ENCODE measurements around the gene OLR1. TPM values are rescaled to one million over a fixed set of nuclear protein-coding genes. Genes with fewer than 3 reads are reported as not detected.
"Not testable (repeated sequence)": the region's sequence is repeated elsewhere in the genome, so short reads cannot be mapped to it uniquely, and the experiment has no call there.

The OLR1 gene
- total and polyA plus RNA-seq, 8 donors = 0.70 to 63.6 (median 1.0) TPM

DNA sequence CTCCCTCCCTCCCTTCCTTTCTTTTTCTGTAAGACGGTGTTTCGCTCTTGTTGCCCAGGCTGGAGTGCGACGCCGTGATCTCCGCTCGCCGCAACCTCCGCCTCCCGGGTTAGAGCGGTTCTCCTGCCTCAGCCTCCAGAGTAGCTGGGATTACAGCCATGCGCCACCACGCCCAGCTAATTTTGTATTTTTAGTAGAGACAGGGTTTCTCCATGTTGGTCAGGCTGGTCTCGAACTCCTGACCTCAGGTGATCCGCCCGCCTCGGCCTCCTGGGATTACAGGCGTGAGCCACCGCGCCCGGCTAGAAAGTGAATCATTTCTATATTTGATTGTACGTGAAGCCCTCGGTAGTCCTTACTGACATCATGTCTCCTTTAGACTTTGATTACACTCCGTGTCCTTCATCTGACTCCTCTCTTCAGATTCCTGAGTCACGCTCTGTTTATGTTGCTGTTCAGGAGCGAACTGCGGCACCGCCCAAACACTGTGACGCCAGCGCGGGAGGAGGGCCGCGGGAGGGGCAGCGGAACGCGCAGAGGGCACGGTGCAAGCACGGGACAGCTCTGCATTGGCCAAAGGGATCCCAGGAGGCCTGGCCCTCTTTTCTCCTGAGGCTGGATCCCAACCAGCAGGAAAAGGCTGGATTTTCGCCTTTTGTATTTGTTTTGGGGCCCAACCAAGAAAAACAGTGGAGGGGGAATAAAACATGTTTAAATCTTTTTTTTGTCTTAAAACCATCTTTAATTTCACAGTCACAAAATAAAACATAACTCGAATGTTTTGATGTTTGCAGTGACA lies 40.2 kb upstream of the OLR1 start:
- DNase-seq (peak; percentile 95 to 99 (median 98)), ATAC-seq (peak; percentile 91)
- peak overlapping the region; percentile 73 to 82 for H3K4me3 ChIP-seq
- TF ChIP-seq, protein P1, sequence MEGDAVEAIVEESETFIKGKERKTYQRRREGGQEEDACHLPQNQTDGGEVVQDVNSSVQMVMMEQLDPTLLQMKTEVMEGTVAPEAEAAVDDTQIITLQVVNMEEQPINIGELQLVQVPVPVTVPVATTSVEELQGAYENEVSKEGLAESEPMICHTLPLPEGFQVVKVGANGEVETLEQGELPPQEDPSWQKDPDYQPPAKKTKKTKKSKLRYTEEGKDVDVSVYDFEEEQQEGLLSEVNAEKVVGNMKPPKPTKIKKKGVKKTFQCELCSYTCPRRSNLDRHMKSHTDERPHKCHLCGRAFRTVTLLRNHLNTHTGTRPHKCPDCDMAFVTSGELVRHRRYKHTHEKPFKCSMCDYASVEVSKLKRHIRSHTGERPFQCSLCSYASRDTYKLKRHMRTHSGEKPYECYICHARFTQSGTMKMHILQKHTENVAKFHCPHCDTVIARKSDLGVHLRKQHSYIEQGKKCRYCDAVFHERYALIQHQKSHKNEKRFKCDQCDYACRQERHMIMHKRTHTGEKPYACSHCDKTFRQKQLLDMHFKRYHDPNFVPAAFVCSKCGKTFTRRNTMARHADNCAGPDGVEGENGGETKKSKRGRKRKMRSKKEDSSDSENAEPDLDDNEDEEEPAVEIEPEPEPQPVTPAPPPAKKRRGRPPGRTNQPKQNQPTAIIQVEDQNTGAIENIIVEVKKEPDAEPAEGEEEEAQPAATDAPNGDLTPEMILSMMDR (IDR thresholded peaks at IDR 0.05) = no peak
- intact Hi-C loops (cut with DNase I) = no loop called here
- H3K9me3 ChIP-seq = no peaks in the 10 kb centered on the region
- H3K4me1 ChIP-seq = peaks cover 0 to 38% of the 10 kb centered on the region in 2 donors
- H3K27me3 ChIP-seq = no peaks in the 10 kb centered on the region
- peak overlapping the region; percentile 99 for H3K27ac ChIP-seq
- no peaks in the 10 kb centered on the region for H3K36me3 ChIP-seq

GRCh38 chr12:10211101-10211939 lies 39.4 kb upstream of the OLR1 start:
- Histone ChIP-seq H3K4me1 (peaks cover 0 to 32% of the 10 kb centered on the region in 2 donors), H3K27me3 (no peaks in the 10 kb centered on the region), H3K9me3 (no peaks in the 10 kb centered on the region), H3K4me3 (no peak overlapping the region), H3K36me3 (no peaks in the 10 kb centered on the region), H3K27ac (peak overlapping the region; percentile 99)
- ATAC-seq (no peak), DNase-seq (no peak)
- TF ChIP-seq, protein P1 (IDR thresholded peaks at IDR 0.05) = no peak
- intact Hi-C loops (cut with DNase I) = no loop called here

GRCh38 chr12:10210225-10210624 lies 38.3 kb upstream of the OLR1 start:
- Histone ChIP-seq H3K27me3 (no peaks in the 10 kb centered on the region), H3K36me3 (no peaks in the 10 kb centered on the region), H3K4me1 (peaks cover 0 to 21% of the 10 kb centered on the region in 2 donors), H3K27ac (no peak overlapping the region), H3K4me3 (no peak overlapping the region), H3K9me3 (no peaks in the 10 kb centered on the region)
- ATAC-seq (no peak), DNase-seq (no peak)
- TF ChIP-seq, protein P1 (IDR thresholded peaks at IDR 0.05) = no peak
- intact Hi-C loops (cut with DNase I) = no loop called here

- H3K4me3 ChIP-seq = no peak overlapping the region
- H3K4me1 ChIP-seq = peaks cover 0 to 5% of the 10 kb centered on the region in 2 donors
- TF ChIP-seq, protein P1 (IDR thresholded peaks at IDR 0.05) = no peak
- H3K9me3 ChIP-seq = no peaks in the 10 kb centered on the region
- DNase-seq = no peak
- ATAC-seq = no peak
- intact Hi-C loops (cut with DNase I) = no loop called here
- no peak overlapping the region for H3K27ac ChIP-seq
- no peaks in the 10 kb centered on the region for H3K27me3 ChIP-seq
- no peaks in the 10 kb centered on the region for H3K36me3 ChIP-seq
These were observed 35.2 kb upstream of the OLR1 start for GRCh38 chr12:10207136-10207535.

- Histone ChIP-seq H3K9me3 (no peaks in the 10 kb centered on the region), H3K27ac (no peak overlapping the region), H3K27me3 (no peaks in the 10 kb centered on the region), H3K4me1 (no peaks in the 10 kb centered on the region), H3K36me3 (no peaks in the 10 kb centered on the region), H3K4me3 (no peak overlapping the region)
- TF ChIP-seq, protein P1 (IDR thresholded peaks at IDR 0.05) = no peak
- DNase-seq (no peak), ATAC-seq (no peak)
- intact Hi-C loops (cut with DNase I) = no loop called here
These were observed 33.4 kb upstream of the OLR1 start for GRCh38 chr12:10205220-10205807.

GRCh38 chr12:10204495-10204894 lies 32.6 kb upstream of the OLR1 start:
- H3K27me3 ChIP-seq; DNase-seq; H3K4me1 ChIP-seq; intact Hi-C loops (cut with DNase I); H3K4me3 ChIP-seq; ATAC-seq; H3K27ac ChIP-seq; H3K36me3 ChIP-seq; H3K9me3 ChIP-seq: not testable (repeated sequence)
